Stimulated activated CD8-positive, alpha-beta memory T cell treated with anti-CD3 and anti-CD28 coated beads, Interleukin-7, amount 100 ng/mL, for 48 hours (primary cell): Measurements from ENCODE around the gene CHPT1.
"Not testable (repeated sequence)": the region's sequence is repeated elsewhere in the genome, so short reads cannot be mapped to it uniquely, and the experiment has no call there.

Source experiments
- DNase-seq, 2 donors: peaks; one replicate each; pipeline ENCODE4 v3.0.0-alpha.2; 2020; ENCODE audit warnings: low read depth in 1 of 2; ENCODE audit errors: extremely low read depth in 1 of 2

CHPT1 gene

DNA sequence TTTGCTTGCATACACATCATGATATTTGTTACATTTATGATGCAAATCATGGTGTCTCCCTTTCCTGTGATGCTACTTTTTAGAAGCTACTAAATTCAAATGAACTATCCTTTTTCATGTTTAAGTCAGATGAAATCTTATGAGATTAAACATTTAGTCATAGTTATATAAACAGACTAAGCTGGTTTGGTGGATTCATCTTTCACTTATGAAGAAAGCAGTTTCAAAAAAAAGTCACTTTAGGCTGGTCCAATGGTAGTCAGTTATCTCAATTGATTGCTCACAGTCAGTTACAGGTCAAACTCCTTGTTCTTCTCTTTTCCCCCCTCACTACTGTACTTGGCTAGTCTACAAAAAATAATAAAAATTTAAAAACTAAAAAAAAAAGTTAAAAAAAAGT, 22.1 kb downstream of the CHPT1 start:
- DNase-seq = no peak

DNA sequence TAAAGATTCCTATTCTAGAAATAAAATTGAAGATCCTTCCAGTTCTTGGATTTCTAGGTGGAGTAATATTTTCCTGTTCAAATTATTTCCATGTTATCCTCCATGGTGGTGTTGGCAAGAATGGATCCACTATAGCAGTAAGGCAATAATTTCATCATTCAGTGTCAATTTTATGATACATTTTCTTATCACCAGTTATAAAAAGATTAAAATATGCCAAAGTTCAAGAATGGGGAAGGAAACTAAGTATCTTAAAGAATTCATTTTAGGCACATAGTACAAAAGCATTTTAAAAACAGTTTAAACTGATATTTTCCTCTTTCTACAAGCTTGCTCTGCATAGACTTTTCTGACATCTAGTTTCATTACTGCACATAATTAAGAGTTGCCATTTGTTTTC, 22.7 kb downstream of the CHPT1 start:
- no peak for DNase-seq

DNA sequence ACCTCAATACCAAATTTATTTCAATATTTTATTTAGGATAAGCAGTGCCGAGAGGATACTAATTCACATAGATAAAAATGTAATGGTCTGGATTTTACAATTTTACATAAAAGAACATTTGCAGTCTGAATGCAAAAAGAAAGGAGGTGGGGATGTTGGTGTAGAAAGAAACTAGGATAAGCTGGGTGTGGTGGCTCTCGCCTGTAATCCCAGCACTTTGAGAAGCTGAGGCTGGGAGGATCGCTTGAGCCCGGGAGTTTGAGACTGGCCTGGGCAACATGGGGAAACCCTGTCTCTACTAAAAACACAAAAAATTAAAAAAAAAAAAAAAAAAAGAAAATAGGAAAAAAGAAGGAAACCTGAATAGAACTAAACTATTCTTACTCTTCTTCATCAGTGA, 25.0 kb downstream of the CHPT1 start:
- no peak for DNase-seq

DNA sequence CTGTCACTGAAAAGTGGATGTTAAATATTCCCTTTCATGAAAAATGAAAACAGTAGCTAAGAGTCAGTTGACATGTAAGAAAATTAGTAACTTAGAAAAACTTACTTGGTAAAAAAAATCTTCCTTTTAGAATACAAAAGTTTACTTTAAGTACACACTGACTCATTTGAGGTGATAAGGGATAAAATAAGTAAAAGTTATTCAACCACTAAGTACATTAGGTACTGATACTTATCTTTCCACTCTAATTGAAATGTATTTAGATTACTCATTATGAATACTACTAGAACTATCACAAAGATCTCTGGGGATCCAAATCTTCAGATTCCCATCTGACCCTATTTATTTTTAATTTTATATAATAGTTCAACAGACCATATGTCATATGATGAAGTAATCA, 29.7 kb downstream of the CHPT1 start:
- DNase-seq = no peak

DNA sequence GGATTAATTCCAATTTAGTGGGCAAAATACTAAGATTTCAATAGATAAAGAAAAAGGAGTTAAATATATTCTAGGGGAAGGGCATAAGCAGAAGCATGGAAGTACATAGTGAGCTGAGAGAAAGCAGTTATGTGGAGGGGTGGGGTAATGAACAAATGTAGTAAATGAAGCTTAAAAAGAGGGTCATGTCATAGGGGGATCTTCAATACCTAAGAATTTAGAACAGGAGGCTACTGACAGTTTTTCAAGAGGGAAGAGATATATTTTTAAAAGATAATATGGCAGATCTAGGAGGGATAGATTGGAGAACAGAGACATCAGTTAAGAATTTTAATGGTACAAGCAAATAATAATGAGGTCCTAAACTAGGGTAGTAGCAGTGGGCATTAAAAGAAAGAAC, 32.4 kb downstream of the CHPT1 start:
- no peak for DNase-seq

DNA sequence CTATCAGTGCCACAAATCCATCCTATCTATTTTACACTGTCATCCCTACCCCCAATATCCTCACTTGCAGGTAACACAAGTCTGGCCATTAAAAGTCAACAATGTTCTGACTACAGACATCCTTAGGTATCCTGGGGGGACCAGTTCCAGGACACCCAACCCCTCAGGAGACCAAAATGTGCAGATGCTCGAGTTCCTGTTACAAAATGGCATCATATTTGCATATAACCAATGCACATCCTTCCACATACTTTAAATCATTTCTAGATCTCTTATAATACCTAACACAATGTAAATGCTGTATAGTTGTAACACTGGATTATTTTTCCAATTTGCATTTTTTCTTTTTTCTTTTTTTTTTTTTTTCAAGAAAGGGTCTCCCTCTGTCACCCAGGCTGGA, 34.9 kb downstream of the CHPT1 start:
- no peak for DNase-seq

DNA sequence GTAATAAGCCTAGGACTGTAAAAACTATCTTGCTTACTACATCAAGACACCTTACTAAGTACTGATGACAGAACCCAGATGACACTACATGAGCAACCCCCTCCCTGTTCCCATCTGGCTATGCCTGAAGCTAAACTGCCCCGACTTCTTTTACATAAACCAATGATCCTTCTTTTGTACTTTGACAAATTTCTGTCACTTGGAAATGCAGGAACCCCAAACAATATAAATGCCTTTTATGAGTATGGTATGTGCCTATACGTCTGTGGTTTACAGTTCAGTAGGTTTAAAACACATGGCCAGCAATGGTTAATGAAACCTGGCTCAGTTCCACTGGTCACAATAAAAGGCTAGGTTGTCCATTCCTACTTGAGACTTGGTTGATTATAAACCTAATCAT, 35.7 kb downstream of the CHPT1 start:
- no peak for DNase-seq

DNA sequence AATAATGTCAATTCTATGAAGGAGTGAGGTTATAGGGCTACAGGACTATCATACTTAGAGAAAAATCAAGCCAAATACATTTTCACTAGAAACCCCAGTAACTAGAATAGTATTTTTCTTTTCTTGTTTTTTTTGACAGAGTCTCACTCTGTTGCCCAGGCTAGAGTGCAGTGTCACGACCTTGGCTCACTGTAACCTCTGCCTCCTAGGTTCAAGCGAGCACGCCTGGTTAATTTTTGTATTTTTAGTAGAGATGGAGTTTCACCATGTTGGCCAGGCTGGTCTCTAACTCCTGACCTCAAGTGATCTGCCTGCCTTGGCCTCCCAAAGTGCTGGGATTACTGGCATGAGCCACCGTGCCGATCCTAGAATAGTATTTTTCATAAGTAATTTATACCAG, 37.0 kb downstream of the CHPT1 start:
- not testable (repeated sequence) for DNase-seq

DNA sequence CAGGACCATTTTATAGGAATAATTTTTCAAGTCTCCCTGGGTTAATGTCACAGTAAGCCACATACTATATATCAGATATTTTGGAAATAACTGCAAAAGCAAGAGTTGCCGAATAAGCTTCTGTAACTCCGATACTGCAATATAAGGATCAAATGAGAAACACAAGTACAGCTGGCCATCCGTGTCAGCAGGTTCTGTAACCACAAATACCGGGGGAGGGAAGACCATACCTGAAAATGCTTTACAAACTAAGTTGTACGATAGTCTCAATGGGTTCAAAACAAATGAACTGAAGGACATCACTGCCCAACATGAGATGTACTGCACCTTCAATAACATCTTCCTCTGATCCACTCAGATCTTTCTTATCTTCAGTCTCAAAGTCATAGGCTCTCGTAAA, 40.0 kb downstream of the CHPT1 start:
- no peak for DNase-seq

DNA sequence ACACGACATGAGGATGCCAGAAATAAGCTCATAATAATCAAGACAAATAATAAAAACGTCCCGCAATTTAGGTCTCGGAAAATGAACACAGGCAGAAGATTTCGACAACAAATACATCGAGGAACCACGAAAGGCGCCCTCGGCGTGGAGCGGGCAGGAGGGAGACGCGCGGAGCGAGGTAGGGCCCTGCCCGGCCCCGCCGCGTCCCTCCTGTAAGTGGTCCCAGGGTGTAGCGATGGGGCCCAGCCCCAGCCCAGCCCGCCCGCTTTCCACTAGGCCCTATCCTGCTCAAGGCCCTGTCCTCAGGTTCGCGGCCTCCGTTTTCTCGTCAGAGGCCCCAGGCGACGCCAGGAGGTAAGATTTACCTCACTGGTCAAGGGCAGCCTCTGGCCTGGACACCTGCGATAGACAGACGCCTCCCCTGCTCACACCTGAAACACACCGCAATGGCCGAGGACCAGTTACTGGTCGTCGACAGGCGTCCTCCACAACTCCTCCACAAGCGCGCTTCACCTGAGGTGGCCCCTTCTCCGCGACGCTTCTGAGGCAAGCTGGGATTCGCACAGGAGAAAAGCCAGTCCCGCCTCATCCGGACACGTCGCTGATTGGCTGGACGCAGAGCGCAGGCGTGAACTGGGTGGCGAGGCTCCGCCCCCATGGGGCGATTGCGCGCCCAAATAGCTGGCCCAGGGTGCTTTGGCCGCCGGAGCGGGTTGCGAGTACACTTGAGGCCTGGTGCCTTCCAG, 41.7 kb downstream of the CHPT1 start, which contains the start of gene SYCP3:
Gene SYCP3 (minus strand): TSS at position 543 of the 746 bp plus-strand sequence. CDS start 1,527 bp downstream, outside the sequence.
- DNase-seq = no peak

DNA sequence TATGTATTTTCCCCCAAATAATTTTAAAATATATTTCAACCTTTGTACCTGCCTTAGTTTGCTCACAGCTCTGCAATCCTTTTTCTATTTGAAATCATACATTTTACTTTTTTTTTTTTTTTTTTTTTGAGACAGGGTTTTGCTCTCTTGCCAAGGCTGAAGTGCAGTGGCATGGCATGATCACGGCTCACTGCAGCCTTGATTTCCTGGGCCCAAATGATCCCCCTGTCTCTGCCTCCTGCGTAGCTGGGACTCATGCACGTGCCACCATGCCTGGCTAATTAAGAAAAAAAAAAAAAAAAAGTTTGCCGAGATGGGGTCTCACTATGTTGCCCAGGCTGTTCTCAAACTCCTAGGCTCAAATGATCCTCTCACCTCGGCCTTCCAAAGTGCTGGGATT, 43.1 kb downstream of the CHPT1 start:
- no peak for DNase-seq

DNA sequence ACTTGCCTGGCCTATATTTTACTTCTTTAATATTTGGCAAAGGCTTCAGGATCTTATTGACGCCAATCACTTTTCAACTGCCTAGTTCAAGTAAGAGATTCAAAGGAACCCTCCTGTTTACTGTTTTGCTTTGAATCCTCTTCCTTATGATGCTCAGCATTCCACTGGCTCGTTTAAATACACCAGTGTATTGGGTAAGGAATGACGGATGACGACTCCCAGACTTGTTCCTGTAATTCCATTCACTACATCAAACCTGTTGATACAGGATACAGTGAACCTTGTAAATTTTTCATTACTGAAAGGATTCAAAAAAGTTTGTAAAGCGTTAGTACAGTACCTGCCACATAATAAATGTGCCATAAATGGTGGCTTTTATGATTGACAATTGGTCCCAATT, 43.5 kb downstream of the CHPT1 start:
- no peak for DNase-seq

DNA sequence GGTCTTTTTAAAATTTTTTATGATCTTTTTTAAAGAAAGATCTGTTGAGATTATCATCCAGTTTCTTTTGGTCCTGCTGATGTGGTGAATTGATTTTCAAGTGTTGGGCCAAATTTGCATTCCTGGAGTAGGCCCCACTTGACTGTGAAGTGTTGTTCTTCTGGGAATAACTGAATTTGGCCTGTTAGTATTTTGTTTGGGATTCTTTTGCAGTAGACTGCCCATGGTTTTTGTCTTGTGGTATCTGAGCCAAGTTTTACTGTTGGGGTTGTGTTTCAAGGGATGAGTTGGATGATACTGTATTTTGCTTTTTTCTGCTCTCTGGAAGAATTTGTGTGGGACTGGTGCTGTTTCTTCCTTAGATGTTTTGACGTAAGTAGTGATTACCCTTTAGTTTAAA, 45.8 kb downstream of the CHPT1 start:
- no peak for DNase-seq

DNA sequence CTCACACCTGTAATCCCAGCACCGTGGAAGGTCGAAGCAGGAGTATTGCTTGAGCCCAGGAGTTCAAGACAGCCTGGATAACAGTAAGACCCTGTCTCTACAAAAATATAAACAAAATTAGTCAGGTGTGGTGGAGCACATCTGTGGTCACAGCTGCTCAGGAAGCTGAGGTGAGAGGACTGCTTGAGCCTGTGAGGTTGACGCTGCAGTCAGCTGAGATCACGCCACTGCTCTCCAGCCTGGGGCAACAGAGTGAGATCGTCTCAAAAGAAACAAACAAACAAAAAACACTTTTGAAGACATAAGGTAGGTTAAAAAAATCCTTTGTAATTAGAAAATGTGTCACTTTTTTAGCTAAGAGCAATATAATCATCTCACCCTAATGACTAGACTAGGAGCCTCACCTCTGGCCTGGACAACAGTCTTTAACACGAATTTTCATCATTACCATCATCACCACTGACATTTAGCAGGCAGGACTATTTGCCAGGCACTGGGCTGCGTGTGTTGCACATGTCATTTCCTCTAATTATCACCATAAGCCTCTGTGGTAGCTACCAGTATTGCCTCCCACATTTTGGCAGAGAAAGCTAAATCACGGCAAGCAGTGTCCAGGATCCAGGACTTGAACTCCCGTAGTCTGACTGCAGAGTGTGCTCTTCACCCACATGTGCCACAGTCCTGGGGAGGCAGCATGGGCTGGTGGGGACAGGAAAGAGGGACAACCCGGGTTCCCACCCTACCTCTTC, 46.5 kb downstream of the CHPT1 start:
- no peak for DNase-seq

DNA sequence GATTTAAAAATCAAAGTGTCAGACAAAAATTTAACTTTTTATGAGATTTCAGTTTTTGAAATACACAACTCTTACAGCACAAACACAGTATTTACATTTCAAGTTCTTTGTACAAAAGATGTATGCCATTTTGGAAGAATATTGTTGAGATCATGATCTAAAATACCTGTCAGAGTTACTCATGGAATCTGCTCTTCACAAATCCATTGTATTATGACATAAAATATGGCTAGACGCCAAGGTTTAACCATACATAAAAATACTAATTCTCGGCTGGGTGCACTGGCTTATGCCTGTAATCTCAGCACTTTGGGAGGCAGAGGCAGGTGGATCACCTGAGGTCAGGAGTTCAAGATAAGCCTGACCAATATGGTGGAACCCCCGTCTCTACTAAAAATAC, 48.0 kb downstream of the CHPT1 start:
- no peak for DNase-seq

DNA sequence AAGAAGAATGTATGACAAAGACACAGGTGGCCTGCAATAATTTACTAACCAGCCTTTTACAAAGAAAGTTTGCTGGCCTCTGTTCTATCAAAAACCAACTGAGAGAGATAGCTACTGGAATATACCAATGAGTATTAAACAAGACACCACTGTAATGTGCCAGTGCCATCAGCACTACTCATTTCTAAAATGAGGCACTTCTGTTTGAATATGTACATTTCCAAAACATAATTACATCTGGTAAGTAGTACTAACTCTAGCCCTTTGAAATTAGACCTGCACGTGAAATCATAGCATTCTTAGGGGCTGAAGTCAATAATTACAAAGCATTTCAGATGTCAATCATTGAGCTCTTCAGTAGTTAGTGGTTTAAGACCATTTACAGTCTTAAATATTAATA, 48.8 kb downstream of the CHPT1 start:
- DNase-seq = no peak

DNA sequence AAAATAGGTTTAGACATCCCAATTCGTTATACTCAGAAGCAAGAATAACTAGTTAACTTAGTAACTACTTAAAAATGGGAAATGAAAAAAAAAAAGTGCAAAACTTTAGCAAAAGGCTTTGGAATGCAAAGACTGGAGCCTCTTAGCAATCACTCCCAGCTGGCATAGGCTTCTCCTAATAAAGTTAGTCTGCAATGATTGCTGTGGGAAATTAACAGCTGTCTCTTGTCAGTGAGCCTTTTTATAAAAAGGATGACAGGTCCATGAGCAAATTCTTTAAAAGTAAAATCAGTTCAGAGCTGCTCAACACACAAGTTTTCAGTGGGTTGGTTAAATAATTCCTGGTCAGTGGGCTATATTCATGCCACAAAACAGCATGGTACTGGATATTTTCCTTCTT, 49.2 kb downstream of the CHPT1 start:
- no peak for DNase-seq

DNA sequence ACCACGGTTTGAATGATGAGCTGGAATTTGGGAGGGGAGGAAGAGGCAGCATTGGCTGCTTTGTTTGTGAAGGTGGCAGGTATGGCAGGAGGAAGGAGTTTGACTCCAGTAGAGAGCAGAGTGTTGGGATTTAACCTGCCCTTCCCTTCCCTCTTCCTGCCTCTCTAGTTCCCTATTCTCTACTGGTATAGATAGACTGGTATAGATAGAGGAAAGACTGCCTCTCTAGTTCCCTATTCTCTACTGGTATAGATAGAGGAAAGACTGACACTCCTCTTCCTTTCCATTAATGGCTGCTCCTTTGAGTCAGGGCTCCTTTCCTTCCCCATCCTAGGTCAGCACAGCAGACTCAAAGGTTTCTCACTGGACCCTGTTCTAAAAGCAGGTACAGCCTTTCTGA, 50.3 kb downstream of the CHPT1 start:
- DNase-seq = no peak

DNA sequence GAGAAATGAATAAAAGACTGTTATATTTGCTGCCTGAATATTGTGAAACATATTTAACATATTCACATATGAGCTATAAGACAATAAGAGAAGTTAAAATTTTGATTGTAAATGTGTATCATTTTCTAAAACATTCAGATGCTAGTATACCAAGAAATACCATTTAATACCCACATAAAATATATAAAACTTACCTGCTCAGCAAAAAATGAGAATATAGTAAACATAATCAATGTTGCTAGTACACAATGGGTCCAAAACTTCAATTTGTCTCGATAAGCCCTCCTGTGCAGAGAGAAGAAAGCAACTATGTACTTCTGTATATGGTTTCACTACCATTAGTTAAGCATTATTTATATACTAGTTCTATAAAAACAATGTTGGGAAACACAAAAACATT, 51.5 kb downstream of the CHPT1 start:
- DNase-seq = no peak

DNA sequence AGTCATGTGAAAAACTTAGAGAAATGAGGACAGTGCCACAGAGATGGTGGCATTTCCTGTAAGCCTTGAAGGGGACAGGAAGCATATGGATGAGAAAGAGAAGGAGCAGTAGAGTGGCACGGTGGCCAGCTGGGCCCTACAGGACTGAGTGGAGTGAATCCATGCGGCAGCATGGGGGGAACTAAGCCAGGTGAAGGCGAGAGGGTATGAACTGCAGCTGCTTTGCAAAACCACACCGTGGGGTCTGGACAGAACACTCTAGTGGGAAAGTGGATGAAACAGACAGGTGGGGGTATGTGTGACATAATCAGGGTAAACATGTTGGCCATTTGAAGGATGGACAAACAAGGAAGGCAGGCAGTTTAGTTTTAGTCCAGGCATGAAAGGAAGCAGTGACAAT, 52.2 kb downstream of the CHPT1 start:
- DNase-seq = no peak

DNA sequence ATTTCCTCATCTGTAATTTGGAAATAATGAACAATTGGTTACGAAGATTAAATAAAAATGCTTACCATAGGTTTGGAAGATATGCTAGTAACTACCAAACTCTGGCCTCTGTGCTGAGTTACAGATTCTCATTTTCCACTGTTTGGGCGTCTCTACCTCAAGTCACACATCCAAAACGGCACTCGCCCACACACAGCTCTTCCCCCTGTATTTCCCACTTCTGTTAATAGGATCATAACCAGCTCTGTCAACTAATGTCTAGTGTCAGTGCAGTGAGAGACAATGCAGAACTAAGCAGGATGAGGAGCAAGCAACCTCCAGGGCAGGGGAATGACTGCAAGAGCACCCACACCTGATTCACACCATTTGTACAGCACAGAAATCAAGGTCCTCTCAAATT, 52.7 kb downstream of the CHPT1 start:
- DNase-seq = no peak

DNA sequence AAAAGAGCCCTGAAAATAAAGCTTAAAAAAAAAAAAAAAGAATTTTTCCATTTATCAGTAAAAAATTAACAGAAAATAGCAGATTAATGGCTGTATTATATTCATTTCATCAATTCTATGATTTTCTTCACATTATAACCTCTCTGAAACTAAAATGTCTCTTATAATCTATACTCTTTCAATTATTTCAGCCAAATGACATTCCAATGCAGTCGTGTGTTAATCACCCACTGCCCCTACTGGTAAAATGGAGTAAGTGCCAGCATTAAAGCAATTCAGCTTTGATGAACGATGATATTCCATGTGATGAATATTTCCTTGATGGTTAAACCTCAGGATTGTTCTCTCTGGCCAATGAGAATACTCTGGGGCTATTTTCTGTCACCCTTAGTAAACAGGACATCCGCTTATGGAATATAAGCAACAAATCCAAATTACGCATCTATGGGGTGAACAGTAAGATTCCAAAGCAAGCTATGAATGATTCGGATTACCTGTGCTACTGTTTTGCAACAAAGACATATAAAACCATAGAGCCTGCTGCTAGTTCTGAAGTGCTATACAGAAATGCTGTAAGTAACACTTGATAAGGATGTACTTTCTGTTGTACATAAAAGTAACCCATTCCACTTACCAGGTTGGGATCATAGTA, 62.1 kb downstream of the CHPT1 start:
- no peak for DNase-seq
